ENCODE results near the gene DNAJB13. TPM values are rescaled to one million over a fixed set of nuclear protein-coding genes. Genes with fewer than 3 reads are reported as not detected.
A peak's percentile ranks its signal among the peaks of the same experiment; 100 is the strongest.

Gene DNAJB13
- total and polyA plus RNA-seq, 2 donors (not counting 1 experiment from before 2014, with no cell fraction given), result 0.15 to 0.27 TPM

- ChIA-PET POLR2A (no interaction called here), CTCF (interaction anchor here (0.9 to 1.8 kb wide), 4 partner anchors 14 to 306 kb away, joined by 3 to 6 read pairs (median 4); no protein-coding TSS in a partner anchor)
- H3K27me3 Mint-ChIP-seq, result no peaks in the 10 kb centered on the region
- 100% methylated on average over 1 of the region's 7 CpGs for WGBS (ENCODE audit: insufficient coverage)
- DNase-seq (peak; percentile 14), ATAC-seq (ENCODE audit: low read depth) (no peak)
- Histone ChIP-seq H3K4me1 (ENCODE audit: control insufficient read depth in 2 of 2, insufficient read depth in 2 of 2, low read length in 2 of 2) (no peaks in the 10 kb centered on the region), H3K79me2 (ENCODE audit: control insufficient read depth, insufficient read depth, low read length) (no peaks in the 10 kb centered on the region), H4K20me1 (ENCODE audit: control insufficient read depth, insufficient read depth, low read length, poor library complexity, severe bottlenecking) (no peaks in the 10 kb centered on the region), H3K27me3 (replicated peaks in 1 of 4; ENCODE audit: control extremely low read depth in 1 of 4, control insufficient read depth in 3 of 4, insufficient read depth in 4 of 4, low read length in 3 of 4) (no peaks in the 10 kb centered on the region), H3K36me3 (replicated peaks in 1 of 2; ENCODE audit: control extremely low read depth in 1 of 2, control insufficient read depth in 1 of 2, extremely low read depth in 1 of 2, insufficient read depth in 2 of 2, low read length in 1 of 2) (peaks cover 10 to 44% of the 10 kb centered on the region in 2 experiments), H3K4me2 (replicated peaks; ENCODE audit: low read depth, low read length, poor library complexity, severe bottlenecking) (no peak overlapping the region), H3K9me3 (ENCODE audit: control extremely low read depth in 1 of 3, control insufficient read depth in 2 of 3, insufficient read depth in 1 of 3, low read length in 2 of 3) (no peaks in the 10 kb centered on the region), H2AFZ (ENCODE audit: insufficient read depth, low read depth, low read length, poor library complexity, severe bottlenecking) (no peak overlapping the region), H3K9ac (ENCODE audit: low read length) (no peak overlapping the region), H3K4me3 (ENCODE audit: control extremely low read depth in 1 of 5, extremely low read depth in 1 of 5, insufficient read depth in 1 of 5, low read depth in 2 of 5, low read length in 4 of 5) (no peak overlapping the region), H3K27ac (ENCODE audit: low read length in 2 of 2) (no peak overlapping the region)
- TF ChIP-seq EZH2 (IDR thresholded peaks at IDR 0.05; ENCODE audit: borderline replicate concordance, insufficient read depth, low read depth, low read length, poor library complexity, severe bottlenecking) (no peak), CTCF (IDR thresholded peaks at IDR 0.05) (no peak)
- intact Hi-C loops (cut with micrococcal nuclease), result loop anchor here (10.0 kb wide), 1 partner anchor 306 kb away; no protein-coding TSS in a partner anchor
- H3K4me1 Mint-ChIP-seq, result no peaks in the 10 kb centered on the region
- no peak overlapping the region for H3K4me3 Mint-ChIP-seq
- no peak overlapping the region for H3K27ac Mint-ChIP-seq
- no peaks in the 10 kb centered on the region for H3K9me3 Mint-ChIP-seq (ENCODE audit: insufficient read depth)
Measured at GRCh38 chr11:73931039-73931645, 19.7 kb upstream of the DNAJB13 start.

- intact Hi-C loops (cut with micrococcal nuclease), result loop anchor here (10.0 kb wide), 1 partner anchor 307 kb away; no protein-coding TSS in a partner anchor
- POLR2A ChIA-PET, result no interaction called here
Measured at GRCh38 chr11:73931951-73932350, 18.9 kb upstream of the DNAJB13 start.

More at GRCh38 chr11:73931951-73932350, 18.9 kb upstream of the DNAJB13 start:
- no peak for ATAC-seq (ENCODE audit: low read depth)
- Histone ChIP-seq H3K36me3 (replicated peaks in 1 of 2; ENCODE audit: control extremely low read depth in 1 of 2, control insufficient read depth in 1 of 2, extremely low read depth in 1 of 2, insufficient read depth in 2 of 2, low read length in 1 of 2) (peaks cover 10 to 38% of the 10 kb centered on the region in 2 experiments), H3K9me3 (ENCODE audit: control extremely low read depth in 1 of 3, control insufficient read depth in 2 of 3, insufficient read depth in 1 of 3, low read length in 2 of 3) (peaks cover 0 to 3% (median 0%) of the 10 kb centered on the region in 3 donors), H3K27me3 (replicated peaks in 1 of 4; ENCODE audit: control extremely low read depth in 1 of 4, control insufficient read depth in 3 of 4, insufficient read depth in 4 of 4, low read length in 3 of 4) (no peaks in the 10 kb centered on the region), H3K4me1 (ENCODE audit: control insufficient read depth in 2 of 2, insufficient read depth in 2 of 2, low read length in 2 of 2) (no peaks in the 10 kb centered on the region), H3K4me3 (ENCODE audit: control extremely low read depth in 1 of 5, extremely low read depth in 1 of 5, insufficient read depth in 1 of 5, low read depth in 2 of 5, low read length in 4 of 5) (no peak overlapping the region), H4K20me1 (ENCODE audit: control insufficient read depth, insufficient read depth, low read length, poor library complexity, severe bottlenecking) (no peaks in the 10 kb centered on the region), H3K79me2 (ENCODE audit: control insufficient read depth, insufficient read depth, low read length) (no peaks in the 10 kb centered on the region), H3K4me2 (replicated peaks; ENCODE audit: low read depth, low read length, poor library complexity, severe bottlenecking) (no peak overlapping the region), H3K9ac (ENCODE audit: low read length) (no peak overlapping the region), H3K27ac (ENCODE audit: low read length in 2 of 2) (no peak overlapping the region), H2AFZ (ENCODE audit: insufficient read depth, low read depth, low read length, poor library complexity, severe bottlenecking) (no peak overlapping the region)
- Mint-ChIP-seq H3K4me3 (no peak overlapping the region), H3K27me3 (no peaks in the 10 kb centered on the region), H3K27ac (no peak overlapping the region), H3K4me1 (no peaks in the 10 kb centered on the region), H3K9me3 (ENCODE audit: insufficient read depth) (no peaks in the 10 kb centered on the region)
- CTCF ChIA-PET, result interaction anchor here (1.7 to 1.8 kb wide), 2 partner anchors 32 to 306 kb away, joined by 5 to 6 read pairs; no protein-coding TSS in a partner anchor
- 100% methylated on average over 1 of the region's 6 CpGs for WGBS (ENCODE audit: insufficient coverage)
- no peak for TF ChIP-seq CTCF (IDR thresholded peaks at IDR 0.05)
- TF ChIP-seq EZH2 (IDR thresholded peaks at IDR 0.05; ENCODE audit: borderline replicate concordance, insufficient read depth, low read depth, low read length, poor library complexity, severe bottlenecking), result no peak
- no peak for DNase-seq
